GM10847 (cell line): ENCODE measurements around the gene SLC22A3.

Experiments used
- POLR2A ChIP-seq: IDR thresholded peaks from 2 replicates; pipeline ENCODE4 v1.6.1; 2011; ENCODE audit not compliant: insufficient read length; ENCODE audit errors: extremely low read depth

The SLC22A3 gene

DNA sequence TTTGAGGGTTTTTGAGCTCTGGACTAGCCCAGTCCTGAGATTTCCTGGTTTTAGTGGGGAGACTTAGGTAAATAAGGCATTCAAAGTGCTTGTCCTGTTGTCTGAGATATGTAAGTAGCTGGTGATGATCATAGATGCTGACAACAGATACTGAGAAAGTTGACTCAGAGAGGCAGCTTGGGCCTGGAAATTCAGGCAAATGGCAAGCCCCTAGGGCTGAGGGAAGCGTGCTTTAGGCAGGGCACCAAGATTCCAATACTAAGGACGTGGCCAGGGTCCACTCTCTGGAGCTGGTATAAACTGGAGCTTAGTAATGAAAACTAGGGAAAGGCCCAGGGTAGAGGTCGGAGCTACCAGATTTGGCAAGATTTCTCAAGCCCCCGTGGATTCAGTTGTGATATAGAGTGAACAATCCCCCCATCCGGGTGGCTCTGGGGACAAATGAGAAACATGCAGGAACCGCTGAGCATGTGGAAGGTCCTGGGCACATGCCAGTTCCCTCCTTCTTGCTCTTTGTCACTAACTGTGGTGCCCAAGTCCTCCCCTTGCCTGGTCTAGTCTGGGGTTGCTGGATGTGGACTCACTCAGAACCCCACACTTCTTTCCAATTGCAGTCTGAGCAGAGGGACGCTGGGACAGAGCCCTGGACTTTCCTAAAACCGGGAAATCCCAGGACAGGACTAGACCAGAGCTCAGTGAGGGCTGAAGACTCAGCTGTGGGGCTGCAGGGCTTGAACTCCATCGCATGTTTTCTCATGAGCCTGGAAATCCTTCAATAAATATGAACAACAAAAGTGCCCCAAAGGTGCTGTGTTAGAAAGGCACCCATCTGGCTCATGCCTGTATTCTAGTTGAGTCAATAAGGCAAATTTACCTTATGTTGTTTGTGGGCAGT is 10.3 kb downstream of the SLC22A3 start:
- no peak for TF ChIP-seq POLR2A

DNA sequence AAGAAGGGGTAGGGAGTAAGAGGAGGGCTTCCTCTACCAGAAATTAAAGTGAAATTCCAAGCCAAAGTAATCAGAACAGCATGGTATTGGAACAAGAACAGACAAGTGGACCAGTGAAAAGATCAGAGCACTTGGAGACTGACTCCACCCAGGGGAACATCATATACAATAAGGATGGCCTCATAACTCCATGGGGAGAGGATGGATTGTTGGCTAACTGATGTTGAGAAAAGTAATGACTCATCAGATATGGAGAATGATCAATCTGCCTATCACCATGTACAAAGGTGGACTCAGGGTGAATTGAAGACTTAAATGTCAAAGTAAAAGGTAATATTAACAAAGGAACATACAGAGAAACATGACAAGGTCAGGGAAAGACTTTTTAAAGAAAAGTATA is 12.8 kb downstream of the SLC22A3 start:
- no peak for TF ChIP-seq POLR2A

DNA sequence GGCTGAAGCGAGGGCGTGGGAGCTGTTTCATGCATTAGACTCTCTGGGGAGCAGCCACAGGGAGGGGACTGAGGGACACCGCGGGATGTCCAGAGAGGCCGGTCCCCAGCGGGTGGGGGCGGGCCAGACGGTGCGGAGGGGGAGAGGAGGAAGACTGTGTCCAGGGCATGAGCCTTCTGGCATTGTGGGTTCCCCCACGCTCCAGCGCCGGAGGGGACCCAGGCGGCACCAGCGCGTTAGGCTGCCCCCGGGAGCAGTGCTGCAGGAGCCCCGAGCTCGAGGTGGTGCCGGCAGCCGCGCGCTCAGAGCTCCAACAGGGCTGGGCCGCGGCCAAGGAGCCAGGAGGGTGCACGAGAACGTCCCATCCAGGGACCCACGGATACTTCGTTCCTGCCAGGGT is 14.4 kb downstream of the SLC22A3 start:
- no peak for TF ChIP-seq POLR2A

DNA sequence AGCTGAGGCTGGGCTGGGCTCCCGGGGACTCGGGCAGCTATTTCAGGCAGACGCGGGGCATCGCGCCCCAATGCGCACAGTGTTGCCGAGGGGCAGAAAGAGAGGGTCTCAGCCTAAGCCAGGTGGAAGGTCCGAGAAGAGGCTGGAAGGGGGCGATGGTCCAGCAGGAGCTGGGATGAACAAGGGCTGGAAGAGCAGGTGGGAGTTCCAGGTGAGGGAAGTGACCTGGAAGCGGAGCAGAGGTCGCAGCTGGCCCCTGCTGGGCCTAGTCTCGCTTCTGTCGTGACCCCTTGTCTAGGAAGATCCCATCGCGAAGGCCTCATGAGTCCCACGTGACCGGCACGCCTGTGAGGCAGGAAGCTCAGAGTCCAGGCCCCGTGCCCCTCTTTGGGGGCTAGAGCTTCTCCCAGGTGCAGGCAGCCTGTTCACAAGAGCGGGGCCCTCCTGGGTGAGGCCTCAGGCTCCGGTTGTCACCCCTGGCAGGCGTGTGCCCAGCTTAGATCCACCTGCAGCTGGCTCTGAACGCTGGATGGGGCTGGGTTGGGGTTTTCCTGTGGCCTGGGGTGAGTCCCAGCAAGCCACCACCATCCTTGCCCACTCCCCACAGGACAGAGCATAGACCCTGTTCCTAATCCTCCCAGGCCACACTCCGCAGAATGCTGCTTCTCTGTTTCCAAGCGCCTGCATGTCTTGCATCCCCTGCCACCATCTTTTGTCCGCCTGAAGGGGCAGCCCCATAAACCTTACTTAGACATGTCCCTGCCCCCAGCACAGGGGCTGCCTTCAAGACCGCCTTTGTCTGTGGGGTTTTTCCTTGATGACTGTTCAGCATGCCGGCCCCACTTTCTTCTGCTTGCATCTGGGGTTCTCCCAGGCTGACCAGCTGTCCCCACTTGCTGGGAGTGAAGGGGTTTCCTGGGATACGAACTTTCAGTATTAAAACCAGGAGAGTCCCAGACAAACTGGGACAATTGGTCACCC is 15.1 kb downstream of the SLC22A3 start:
- no peak for TF ChIP-seq POLR2A

DNA sequence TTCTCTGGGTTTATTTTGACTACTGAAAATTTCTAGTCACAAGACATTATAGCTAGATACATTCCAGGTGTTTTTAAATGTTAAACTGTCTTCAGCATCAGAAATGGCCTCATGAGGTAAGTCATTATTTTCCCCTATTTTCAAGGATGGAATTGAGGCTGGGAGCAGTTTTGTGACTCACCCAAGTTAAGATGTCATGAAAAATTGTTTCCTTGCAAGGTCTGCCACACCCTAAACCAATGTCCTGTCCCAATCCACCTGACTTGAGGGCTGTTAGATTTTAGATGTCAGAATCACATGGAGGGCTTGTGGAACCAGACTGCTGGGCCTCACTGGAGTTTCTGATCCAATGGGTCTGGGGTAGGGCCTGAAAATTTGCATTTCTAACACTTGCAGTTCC is 16.9 kb downstream of the SLC22A3 start:
- TF ChIP-seq POLR2A: no peak

DNA sequence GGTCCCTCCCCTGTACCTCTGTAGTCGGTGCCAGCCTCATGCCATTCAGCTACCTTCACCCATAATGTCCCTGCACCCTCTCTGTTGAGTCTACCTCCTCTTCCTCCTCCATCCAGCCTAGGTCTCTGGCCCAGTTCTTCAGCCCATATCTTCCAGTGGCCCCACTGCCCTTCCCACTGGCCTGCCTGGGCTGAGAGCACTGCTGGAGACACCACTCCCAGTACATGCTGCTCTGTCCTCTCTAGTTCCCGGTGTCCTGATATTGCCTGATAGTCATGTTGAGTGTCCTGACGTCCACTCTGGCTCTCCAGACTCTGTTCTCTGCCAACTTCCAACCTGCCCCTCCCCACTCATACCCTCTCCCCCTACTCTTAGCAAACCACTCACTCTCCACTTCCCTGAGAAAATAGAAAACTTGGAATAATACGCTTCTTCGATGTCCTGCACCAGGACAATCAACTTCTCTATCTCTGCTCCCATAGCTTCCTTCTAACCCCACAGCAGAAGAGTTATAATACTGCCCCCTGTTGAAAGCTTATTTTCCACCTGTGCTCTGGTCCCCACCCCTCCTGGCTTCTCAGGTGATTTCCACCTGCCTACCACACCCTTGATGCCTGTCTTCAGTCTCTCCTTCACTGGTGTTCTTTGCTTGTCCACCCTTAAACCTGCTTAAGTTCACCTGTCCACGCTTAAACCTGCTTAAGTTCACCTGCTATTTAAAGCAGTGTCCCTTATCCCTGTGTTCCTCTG is 19.8 kb downstream of the SLC22A3 start:
- TF ChIP-seq POLR2A: no peak

DNA sequence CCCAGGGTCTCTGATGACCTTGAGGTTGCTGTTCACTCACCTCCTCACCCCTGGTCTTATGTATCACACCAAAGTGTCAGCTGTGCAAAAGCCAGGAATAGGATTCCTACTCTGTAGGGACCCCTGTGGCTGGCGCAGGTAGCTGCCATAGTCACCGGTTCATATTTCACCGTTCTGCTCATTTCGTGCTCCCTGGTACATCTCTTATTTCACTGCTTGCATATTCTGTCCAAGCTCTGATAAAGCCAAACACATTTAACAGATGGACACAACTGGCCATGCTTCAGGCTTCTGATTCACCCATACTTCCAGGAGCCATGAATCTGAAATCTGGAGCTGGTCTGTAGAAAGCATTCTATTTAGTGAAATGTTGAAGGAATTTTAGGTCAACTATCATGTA is 20.5 kb downstream of the SLC22A3 start:
- TF ChIP-seq POLR2A: no peak

DNA sequence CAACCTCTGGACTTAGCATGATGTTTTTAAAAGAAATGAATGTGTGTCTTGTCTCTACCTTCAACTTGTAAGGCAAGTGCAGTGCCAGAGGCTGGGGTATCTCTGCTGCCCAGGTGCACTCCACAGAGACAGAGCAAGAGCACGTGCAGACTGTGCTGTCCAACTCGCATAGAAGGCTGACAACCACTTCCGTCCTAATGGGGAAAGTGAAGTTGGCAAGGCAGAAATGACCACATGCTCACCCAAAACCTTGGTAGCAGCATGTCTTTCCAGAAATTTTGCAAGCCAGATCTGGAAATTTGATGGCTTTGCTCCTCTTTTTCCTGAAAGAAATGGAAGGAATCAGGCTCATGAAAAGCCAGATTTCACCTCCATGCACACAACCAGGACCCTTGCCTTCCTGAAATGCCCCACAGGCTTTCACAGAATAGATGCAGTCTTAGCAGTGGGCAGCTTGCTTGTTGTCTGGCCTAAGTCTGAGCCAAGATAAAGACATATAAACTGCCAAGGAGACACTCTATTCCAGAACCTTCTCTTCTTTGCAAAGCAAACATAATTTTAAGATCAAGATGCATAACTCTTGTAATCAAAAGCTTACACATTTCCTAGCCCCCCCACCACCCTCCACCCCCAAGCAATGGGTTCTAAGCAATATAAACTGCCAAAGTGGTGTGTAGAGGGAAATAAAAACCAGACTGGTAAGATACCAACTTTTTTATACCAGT is 26.8 kb downstream of the SLC22A3 start:
- no peak for TF ChIP-seq POLR2A

DNA sequence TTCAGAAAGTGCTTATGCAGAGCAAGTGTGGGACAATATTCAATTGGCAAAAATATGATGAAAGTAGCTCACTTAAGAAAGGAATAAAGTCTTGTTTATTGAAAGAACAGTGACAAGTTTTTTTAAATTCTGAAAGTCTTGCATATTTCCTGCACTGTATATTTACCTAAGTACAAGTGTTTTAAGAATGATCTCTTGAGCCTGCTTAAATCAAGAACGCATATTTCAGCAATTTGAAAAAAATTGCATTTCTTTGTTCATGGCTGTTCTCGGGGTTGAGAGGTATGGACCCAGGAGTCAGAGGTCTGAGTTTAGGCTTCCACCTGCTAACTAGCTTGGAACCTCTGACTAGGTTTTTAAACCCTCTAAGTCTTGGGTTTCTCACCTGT is 27.4 kb downstream of the SLC22A3 start:
- TF ChIP-seq POLR2A: no peak

DNA sequence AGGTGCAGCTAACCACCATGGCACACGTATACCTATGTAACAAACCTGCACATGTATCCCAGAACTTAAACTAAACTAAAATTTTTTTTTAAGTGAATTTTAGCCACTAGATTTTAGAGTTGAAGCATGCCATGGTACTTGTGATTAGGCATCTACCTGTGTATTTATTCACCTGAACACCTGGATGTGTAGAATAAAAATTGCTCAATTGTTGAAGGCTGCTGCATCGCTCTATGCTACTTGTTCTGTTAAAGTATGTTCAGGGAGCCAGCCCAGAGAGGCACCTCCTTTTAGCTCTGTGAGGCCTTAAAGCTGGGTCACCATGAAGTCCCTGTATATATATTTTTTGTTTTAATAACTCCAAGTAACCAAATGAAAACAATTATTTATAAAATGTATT is 28.3 kb downstream of the SLC22A3 start:
- no peak for TF ChIP-seq POLR2A

DNA sequence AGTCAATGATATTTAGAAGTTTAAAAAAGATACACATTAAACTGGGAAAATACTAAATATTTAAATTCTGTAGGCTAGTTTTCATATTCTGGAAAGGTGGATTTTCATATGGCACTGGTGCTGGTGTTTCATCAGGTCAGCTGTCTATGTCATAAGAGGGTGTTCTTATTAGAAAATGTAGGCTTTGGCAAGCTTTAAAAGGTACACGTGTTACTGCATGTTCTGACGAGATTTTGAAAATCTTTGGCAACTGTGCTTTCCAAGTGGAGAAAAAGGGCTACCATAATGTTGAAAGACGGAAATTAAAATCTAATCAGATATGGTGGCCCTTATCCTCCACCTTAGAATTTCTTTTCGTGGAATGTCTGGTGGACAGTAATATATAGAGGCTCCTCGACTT is 30.0 kb downstream of the SLC22A3 start:
- no peak for TF ChIP-seq POLR2A

DNA sequence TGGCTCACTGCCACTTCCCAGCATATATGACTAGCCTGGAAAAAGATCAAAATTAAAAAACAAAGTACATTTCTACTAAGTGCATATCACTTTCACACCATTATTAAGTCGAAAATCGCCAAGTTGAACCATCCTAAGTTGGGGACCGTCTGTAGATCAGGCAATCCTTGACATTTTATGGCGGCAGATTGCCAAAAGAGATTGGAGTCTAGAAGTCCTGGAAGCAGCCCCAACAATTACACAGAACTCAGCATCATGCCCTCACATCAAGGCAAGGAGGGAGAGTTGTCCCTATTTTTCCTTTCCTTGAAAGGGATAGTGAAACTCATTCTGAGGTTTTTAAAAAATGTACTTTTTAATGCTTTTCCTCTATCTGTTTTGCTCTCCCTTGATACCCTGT is 30.7 kb downstream of the SLC22A3 start:
- TF ChIP-seq POLR2A: no peak

DNA sequence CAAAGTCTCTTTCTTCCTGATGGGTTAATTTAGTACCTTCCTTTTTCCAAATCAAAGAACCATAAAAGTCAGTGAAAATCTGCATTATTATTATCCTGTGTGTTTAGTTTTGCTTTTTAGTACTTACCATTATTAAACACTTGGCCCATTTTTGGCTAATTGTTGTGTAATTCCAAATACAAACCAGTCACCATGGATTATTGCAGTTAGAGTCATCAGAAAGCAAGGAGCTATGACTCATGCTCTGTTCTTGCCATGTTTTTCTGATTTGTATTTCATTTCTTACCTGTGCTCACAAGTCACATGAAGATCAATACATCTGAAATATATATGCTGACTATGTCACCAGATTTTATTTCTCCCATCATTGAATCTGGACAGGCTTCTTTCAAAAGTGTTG is 31.3 kb downstream of the SLC22A3 start:
- no peak for TF ChIP-seq POLR2A

DNA sequence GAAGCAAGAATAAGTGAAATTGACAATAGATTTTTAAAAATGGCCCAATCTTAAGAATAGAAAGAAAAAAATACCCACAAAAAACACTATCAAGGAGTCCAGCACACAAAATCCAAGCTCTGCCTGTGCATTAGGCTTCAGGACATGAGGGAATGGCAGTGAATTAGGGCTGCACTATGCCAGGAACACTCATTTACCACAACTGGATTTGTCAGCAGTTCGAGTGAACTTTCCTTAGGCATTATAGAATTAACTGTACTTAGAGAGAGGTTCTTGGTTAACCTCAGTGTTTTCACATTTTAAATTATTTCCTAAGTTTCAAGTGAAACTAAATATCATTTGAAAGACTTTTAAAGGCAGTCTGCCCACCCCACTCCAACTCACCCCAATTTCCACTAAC is 34.8 kb downstream of the SLC22A3 start:
- no peak for TF ChIP-seq POLR2A
